GM12878 (cell line): Measurements from ENCODE around the gene RARA. TPM values are rescaled to one million over a fixed set of nuclear protein-coding genes. Genes with fewer than 3 reads are reported as not detected.

Experiments
- CBFB ChIP-seq: IDR thresholded peaks from 2 replicates; pipeline ENCODE4 v1.6.1; 2016; ENCODE audit warnings: antibody characterized with exemption, low read depth
- CHD1 ChIP-seq: IDR thresholded peaks from 2 replicates; pipeline ENCODE4 v1.6.1; 2012; ENCODE audit warnings: low read depth, low read length, improper control_type of control experiment
- CHD4 ChIP-seq: fragments of 200-600 bp; sonication (generic); IDR thresholded peaks from 2 replicates; pipeline ENCODE4 v1.6.1; 2016; ENCODE audit warnings: mild to moderate bottlenecking
- CREB1 ChIP-seq: IDR thresholded peaks from 2 replicates; pipeline ENCODE4 v1.6.1; 2012; ENCODE audit warnings: low read depth, mild to moderate bottlenecking, inconsistent platforms
- EED ChIP-seq: sonication (generic); IDR thresholded peaks from 2 replicates; pipeline ENCODE4 v1.6.1; 2016; ENCODE audit warnings: antibody characterized with exemption, low read depth
- EGR1 ChIP-seq, 2 experiments: IDR thresholded peaks; 1 replicate in 1 of 2; 2 replicates in 1 of 2; pipeline ENCODE4 v1.6.1; 2011 to 2012; ENCODE audit warnings: low read depth in 2 of 2, low read length in 2 of 2, borderline replicate concordance in 1 of 2, mild to moderate bottlenecking in 1 of 2, moderate library complexity in 1 of 2
- EP300 ChIP-seq, 2 experiments: fragments of 150-350 bp in 1 of 2; IDR thresholded peaks; 2 replicates each; pipeline ENCODE4 v1.6.1; 2011 to 2012; ENCODE audit warnings: low read depth in 2 of 2, low read length in 2 of 2, borderline replicate concordance in 1 of 2, improper control_type of control experiment in 1 of 2, inconsistent platforms in 1 of 2; ENCODE audit not compliant: control insufficient read depth in 1 of 2
- ETV6 ChIP-seq, 2 experiments: fragments of 450-650 bp in 1 of 2; IDR thresholded peaks in 1 of 2; conservative IDR thresholded peaks in 1 of 2; 2 replicates each; pipeline ENCODE4 v1.6.1; 2014; ENCODE audit warnings: antibody characterized with exemption in 1 of 2, borderline replicate concordance in 1 of 2, low read depth in 1 of 2, mild to moderate bottlenecking in 1 of 2, moderate library complexity in 1 of 2
- LARP7 ChIP-seq: fragments of 450-650 bp; IDR thresholded peaks from 2 replicates; pipeline ENCODE4 v1.6.1; 2017; ENCODE audit warnings: mild to moderate bottlenecking
- MEF2B ChIP-seq: fragments of 450-650 bp; IDR thresholded peaks from 2 replicates; pipeline ENCODE4 v1.6.1; 2018; ENCODE audit warnings: mild to moderate bottlenecking, moderate library complexity; ENCODE audit not compliant: partially characterized antibody, poor library complexity, severe bottlenecking
- MLLT1 ChIP-seq: fragments of 450-650 bp; IDR thresholded peaks from 2 replicates; pipeline ENCODE4 v1.6.1; 2016; ENCODE audit warnings: mild to moderate bottlenecking
- NBN ChIP-seq: fragments of 450-650 bp; IDR thresholded peaks from 2 replicates; pipeline ENCODE4 v1.6.1; 2016
- POLR2AphosphoS5 ChIP-seq: IDR thresholded peaks from 2 replicates; pipeline ENCODE4 v1.6.1; 2011; ENCODE audit warnings: mild to moderate bottlenecking, low read length, inconsistent platforms
- POU2F2 ChIP-seq: IDR thresholded peaks from 3 replicates; pipeline ENCODE4 v1.6.1; 2011; ENCODE audit warnings: low read depth, mild to moderate bottlenecking, low read length, borderline replicate concordance
- RB1 ChIP-seq: fragments of 450-650 bp; formaldehyde crosslinking; IDR thresholded peaks from 2 replicates; pipeline ENCODE4 v1.6.1; 2017; ENCODE audit warnings: mild to moderate bottlenecking, borderline replicate concordance
- SIN3A ChIP-seq: IDR thresholded peaks from 2 replicates; pipeline ENCODE4 v1.6.1; 2012; ENCODE audit warnings: low read depth, low read length, improper control_type of control experiment
- SMAD5 ChIP-seq: IDR thresholded peaks from 2 replicates; pipeline ENCODE4 v1.6.1; 2016; ENCODE audit warnings: antibody characterized with exemption, low read depth
- TCF7 ChIP-seq: IDR thresholded peaks from 2 replicates; pipeline ENCODE4 v1.6.1; 2014; ENCODE audit warnings: antibody characterized with exemption, borderline replicate concordance
- USF2 ChIP-seq: IDR thresholded peaks from 2 replicates; pipeline ENCODE4 v1.6.1; 2011; ENCODE audit warnings: low read depth, low read length, improper control_type of control experiment, borderline replicate concordance
- polyA plus RNA-seq, 11 experiments: library from polyadenylated mRNA; depleted of rRNA in 4 of 11; unstranded in 6 of 11; stranded (reverse) in 5 of 11; fragments of >200 nt; fragmentation: Nextera tagmentation in 4 of 11; fragmentation: Illumina TruSeq in 1 of 11; extraction: Ambion mirVana in 4 of 11; extraction: Trizol in 1 of 11; gene quantifications; 1 replicate in 1 of 11; 2 replicates in 10 of 11; pipeline versions ENCODE4 v1.2.1 to v1.2.3, GENCODE V29; 2011 to 2016; ENCODE audit warnings: inconsistent platforms in 2 of 11, missing spikeins in 2 of 11, low read depth in 1 of 11
- total RNA-seq, 4 experiments: library from RNA; depleted of rRNA in 3 of 4; stranded (reverse); fragments of >200 nt in 3 of 4; fragmentation: Illumina TruSeq in 1 of 4; extraction: Trizol in 1 of 4; gene quantifications; 2 replicates each; pipeline versions ENCODE4 v1.2.1 to v1.2.3, GENCODE V29; 2013 to 2021
- TF ChIP-seq, protein P1 (sequence below): fragments of 450-650 bp; IDR thresholded peaks from 2 replicates; pipeline ENCODE4 v1.6.1; 2017; ENCODE audit warnings: low read depth, mild to moderate bottlenecking, moderate library complexity
- TF ChIP-seq, protein P2 (sequence below): fragments of 450-650 bp; IDR thresholded peaks from 2 replicates; pipeline ENCODE4 v1.6.1; 2018; ENCODE audit warnings: borderline replicate concordance, mild to moderate bottlenecking; ENCODE audit not compliant: partially characterized antibody

The RARA gene
- total and polyA plus RNA-seq, 10 of the 15 experiments (the other 5 are each of a cell fraction or from before 2014, with no cell fraction given): 0.13 to 33.6 (median 13.6) TPM

DNA sequence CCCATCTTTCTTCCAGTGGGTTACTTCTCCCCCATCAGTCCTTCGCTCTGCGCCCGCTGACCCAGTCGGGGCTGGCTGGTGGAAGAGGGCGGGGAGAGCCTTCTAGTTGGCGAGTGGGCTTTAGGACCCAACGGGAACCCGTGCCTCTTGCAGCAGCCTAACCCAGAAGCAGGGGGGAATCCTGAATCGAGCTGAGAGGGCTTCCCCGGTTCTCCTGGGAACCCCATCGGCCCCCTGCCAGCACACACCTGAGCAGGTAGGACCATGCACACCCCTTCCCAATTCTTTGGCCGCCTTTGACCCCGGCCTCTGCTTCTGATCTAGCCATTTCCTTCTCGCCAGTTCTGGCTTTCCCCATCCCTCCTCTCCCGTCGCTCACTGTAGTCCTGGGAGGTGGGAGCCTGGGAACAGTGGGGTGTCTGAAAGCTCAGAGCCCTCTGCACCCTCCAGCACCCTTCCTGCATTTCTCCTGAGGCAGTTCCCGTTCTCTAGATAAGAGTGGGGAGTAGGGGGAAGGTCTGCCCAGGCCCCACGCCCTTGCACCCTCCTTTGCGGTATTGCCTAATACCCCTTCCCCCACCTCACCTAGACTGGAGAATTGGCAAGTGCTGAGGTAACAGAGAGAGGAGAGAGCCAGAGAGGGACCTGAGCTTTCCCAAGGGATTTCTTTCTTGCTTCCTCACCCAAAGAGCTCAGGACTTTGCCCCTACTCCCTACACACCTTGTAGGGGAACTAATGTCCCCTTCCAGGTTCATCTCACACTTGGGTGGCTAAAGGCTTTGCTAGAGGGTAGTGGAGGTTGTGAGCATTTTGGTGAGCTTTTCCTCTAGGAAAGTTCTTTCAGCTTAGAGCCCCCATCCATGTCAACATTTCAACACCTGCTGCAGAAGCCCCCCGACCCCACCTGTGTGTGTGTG lies at the start of gene RARA (continued):
- TF ChIP-seq, protein P1, sequence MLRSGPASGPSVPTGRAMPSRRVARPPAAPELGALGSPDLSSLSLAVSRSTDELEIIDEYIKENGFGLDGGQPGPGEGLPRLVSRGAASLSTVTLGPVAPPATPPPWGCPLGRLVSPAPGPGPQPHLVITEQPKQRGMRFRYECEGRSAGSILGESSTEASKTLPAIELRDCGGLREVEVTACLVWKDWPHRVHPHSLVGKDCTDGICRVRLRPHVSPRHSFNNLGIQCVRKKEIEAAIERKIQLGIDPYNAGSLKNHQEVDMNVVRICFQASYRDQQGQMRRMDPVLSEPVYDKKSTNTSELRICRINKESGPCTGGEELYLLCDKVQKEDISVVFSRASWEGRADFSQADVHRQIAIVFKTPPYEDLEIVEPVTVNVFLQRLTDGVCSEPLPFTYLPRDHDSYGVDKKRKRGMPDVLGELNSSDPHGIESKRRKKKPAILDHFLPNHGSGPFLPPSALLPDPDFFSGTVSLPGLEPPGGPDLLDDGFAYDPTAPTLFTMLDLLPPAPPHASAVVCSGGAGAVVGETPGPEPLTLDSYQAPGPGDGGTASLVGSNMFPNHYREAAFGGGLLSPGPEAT: peak; percentile 47; the same call in 1 of the 2 replicates
- 0 out of 2 replicates have a peak, but pooled peaks have one; percentile 38 for TF ChIP-seq LARP7
- peak in 1 of 2 experiments; percentile 7; a peak in 1 of 4 replicates for TF ChIP-seq ETV6 (conservative IDR thresholded peaks at IDR 0.05 in 1 of 2, IDR thresholded peaks at IDR 0.05 in 1 of 2; ENCODE audit: borderline replicate concordance in 1 of 2, low read depth in 1 of 2)
- TF ChIP-seq MLLT1: peak; percentile 39; the same call in 1 of the 2 replicates
- no peak for TF ChIP-seq CHD4
- TF ChIP-seq, protein P2, sequence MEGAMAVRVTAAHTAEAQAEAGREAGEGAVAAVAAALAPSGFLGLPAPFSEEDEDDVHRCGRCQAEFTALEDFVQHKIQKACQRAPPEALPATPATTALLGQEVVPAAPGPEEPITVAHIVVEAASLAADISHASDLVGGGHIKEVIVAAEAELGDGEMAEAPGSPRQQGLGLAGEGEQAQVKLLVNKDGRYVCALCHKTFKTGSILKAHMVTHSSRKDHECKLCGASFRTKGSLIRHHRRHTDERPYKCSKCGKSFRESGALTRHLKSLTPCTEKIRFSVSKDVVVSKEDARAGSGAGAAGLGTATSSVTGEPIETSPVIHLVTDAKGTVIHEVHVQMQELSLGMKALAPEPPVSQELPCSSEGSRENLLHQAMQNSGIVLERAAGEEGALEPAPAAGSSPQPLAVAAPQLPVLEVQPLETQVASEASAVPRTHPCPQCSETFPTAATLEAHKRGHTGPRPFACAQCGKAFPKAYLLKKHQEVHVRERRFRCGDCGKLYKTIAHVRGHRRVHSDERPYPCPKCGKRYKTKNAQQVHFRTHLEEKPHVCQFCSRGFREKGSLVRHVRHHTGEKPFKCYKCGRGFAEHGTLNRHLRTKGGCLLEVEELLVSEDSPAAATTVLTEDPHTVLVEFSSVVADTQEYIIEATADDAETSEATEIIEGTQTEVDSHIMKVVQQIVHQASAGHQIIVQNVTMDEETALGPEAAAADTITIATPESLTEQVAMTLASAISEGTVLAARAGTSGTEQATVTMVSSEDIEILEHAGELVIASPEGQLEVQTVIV: no peak
- TF ChIP-seq TCF7: no peak
- TF ChIP-seq SMAD5: no peak
- TF ChIP-seq MEF2B: peak; percentile 34
- TF ChIP-seq EP300 (IDR thresholded peaks at IDR 0.05; ENCODE audit: borderline replicate concordance in 1 of 2, control insufficient read depth in 1 of 2, low read depth in 2 of 2, low read length in 2 of 2): no peak
- TF ChIP-seq RB1: 0 out of 2 replicates have a peak, but pooled peaks have one; percentile 26
- 0 out of 2 replicates have a peak, but pooled peaks have one; percentile 53 for TF ChIP-seq CREB1
- no peak for TF ChIP-seq USF2
- peak in 1 of 2 experiments; percentile 52; a peak in 1 of 3 replicates for TF ChIP-seq EGR1 (IDR thresholded peaks at IDR 0.05; ENCODE audit: borderline replicate concordance in 1 of 2, low read depth in 2 of 2, low read length in 2 of 2)
- peak; percentile 61; the same call in 1 of the 2 replicates for TF ChIP-seq SIN3A
- no peak for TF ChIP-seq EED
- no peak for TF ChIP-seq CHD1
- TF ChIP-seq POU2F2: no peak
- no peak for TF ChIP-seq NBN
- no peak for TF ChIP-seq POLR2AphosphoS5
- TF ChIP-seq CBFB: 0 out of 2 replicates have a peak, but pooled peaks have one; percentile 26
